IMR-90 (cell line): ENCODE results near the gene IFNL3.

Source experiments
- BHLHE40 ChIP-seq: fragments of 150-350 bp; IDR thresholded peaks from 2 replicates; pipeline ENCODE4 v1.6.1; 2016; ENCODE audit warnings: mild to moderate bottlenecking, low read depth, low read length
- CEBPB ChIP-seq: IDR thresholded peaks from 2 replicates; pipeline ENCODE4 v1.6.1; 2012; ENCODE audit warnings: low read depth, low read length, improper control_type of control experiment
- FOS ChIP-seq: fragments of 150-350 bp; IDR thresholded peaks from 2 replicates; pipeline ENCODE4 v1.6.1; 2016; ENCODE audit warnings: low read depth, low read length
- MAZ ChIP-seq: IDR thresholded peaks from 2 replicates; pipeline ENCODE4 v1.6.1; 2012; ENCODE audit warnings: low read depth, mild to moderate bottlenecking, low read length, improper control_type of control experiment, moderate library complexity, borderline replicate concordance
- POLR2A ChIP-seq: IDR thresholded peaks from 2 replicates; pipeline ENCODE4 v1.6.1; 2012; ENCODE audit warnings: mild to moderate bottlenecking, low read depth, low read length
- RAD21 ChIP-seq: IDR thresholded peaks from 2 replicates; pipeline ENCODE4 v1.6.1; 2012; ENCODE audit warnings: low read length, improper control_type of control experiment
- RCOR1 ChIP-seq: IDR thresholded peaks from 2 replicates; pipeline ENCODE4 v1.6.1; 2012; ENCODE audit warnings: mild to moderate bottlenecking, low read length, improper control_type of control experiment; ENCODE audit not compliant: insufficient replicate concordance
- RFX5 ChIP-seq: IDR thresholded peaks from 2 replicates; pipeline ENCODE4 v1.8.0; 2012; ENCODE audit warnings: low read depth, mild to moderate bottlenecking, low read length, moderate library complexity
- SMC3 ChIP-seq: fragments of 150-350 bp; IDR thresholded peaks from 2 replicates; pipeline ENCODE4 v1.6.1; 2016; ENCODE audit warnings: low read depth, mild to moderate bottlenecking, antibody characterized with exemption, low read length, moderate library complexity
- TF ChIP-seq, protein P1 (sequence below): conservative IDR thresholded peaks from 2 replicates; pipeline ENCODE4 v1.5.1; 2012; ENCODE audit warnings: mild to moderate bottlenecking, low read depth, low read length, improper control_type of control experiment

DNA sequence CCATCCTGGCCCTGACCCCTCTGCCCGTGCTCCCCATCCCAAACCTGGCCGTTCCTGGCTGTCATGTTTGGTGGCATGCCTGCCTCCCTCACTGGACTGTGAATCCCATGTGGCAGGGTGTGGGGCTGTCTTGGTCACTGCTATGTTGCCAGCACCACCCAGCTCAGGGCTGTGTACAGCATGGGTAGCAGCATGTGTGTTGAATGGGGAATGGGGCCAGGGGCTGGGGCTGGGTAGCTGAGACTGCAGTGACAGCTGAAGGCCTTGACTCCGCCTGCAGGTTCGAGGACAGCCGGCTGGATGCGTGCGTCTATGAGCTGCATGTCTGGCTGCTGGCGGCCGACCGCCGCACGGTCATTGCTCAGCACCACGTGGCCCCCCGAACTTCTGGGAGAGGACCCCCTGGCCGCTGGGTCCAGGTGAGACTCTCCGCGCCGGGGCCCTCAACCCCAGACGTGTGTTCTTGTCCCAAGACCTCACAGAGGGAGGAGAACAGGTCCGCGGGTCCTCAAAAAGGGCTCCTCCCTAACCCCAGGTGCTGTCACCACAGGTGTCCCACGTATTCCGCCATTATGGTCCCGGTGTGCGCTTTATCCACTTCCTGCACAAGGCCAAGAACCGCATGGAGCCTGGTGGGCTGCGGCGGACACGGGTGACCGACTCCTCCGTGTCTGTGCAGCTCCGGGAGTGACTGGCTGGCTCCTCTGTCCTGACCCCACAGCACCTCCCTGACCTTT is 44.6 kb downstream of the IFNL3 start:
- TF ChIP-seq, protein P1, sequence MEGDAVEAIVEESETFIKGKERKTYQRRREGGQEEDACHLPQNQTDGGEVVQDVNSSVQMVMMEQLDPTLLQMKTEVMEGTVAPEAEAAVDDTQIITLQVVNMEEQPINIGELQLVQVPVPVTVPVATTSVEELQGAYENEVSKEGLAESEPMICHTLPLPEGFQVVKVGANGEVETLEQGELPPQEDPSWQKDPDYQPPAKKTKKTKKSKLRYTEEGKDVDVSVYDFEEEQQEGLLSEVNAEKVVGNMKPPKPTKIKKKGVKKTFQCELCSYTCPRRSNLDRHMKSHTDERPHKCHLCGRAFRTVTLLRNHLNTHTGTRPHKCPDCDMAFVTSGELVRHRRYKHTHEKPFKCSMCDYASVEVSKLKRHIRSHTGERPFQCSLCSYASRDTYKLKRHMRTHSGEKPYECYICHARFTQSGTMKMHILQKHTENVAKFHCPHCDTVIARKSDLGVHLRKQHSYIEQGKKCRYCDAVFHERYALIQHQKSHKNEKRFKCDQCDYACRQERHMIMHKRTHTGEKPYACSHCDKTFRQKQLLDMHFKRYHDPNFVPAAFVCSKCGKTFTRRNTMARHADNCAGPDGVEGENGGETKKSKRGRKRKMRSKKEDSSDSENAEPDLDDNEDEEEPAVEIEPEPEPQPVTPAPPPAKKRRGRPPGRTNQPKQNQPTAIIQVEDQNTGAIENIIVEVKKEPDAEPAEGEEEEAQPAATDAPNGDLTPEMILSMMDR, result no peak
- TF ChIP-seq POLR2A, result no peak
- TF ChIP-seq SMC3, result no peak
- no peak for TF ChIP-seq CEBPB
- no peak for TF ChIP-seq RCOR1
- no peak for TF ChIP-seq BHLHE40
- no peak for TF ChIP-seq RFX5
- TF ChIP-seq RAD21, result no peak
- TF ChIP-seq FOS, result no peak
- TF ChIP-seq MAZ, result no peak
